Vagina (tissue), 2 donors: ENCODE data around the gene MGMT. TPM values are rescaled to one million over a fixed set of nuclear protein-coding genes. Genes with fewer than 3 reads are reported as not detected.

ENCODE experiments used
- DNase-seq, 2 donors: peaks; one replicate each; pipeline ENCODE4 v3.0.0-alpha.2; 2017; ENCODE audit errors: extremely low spot score in 2 of 2
- H3K27ac ChIP-seq: fragments of 200-600 bp; sonication (generic); one replicate; pipeline ENCODE4 v1.5.1; 2019
- H3K27me3 ChIP-seq: fragments of 200-600 bp; sonication (generic); one replicate; pipeline ENCODE4 v1.5.1; 2019
- H3K36me3 ChIP-seq, 2 donors: fragments of 200-600 bp; sonication (generic); one replicate each; pipeline ENCODE4 v1.5.1; 2017 to 2019
- H3K4me1 ChIP-seq: fragments of 200-600 bp; sonication (generic); one replicate; pipeline ENCODE4 v1.5.1; 2019
- H3K4me3 ChIP-seq, 2 donors: fragments of 200-600 bp; sonication (generic); 1 replicate in 1 of 2; 2 replicates in 1 of 2; pipeline ENCODE4 v1.5.1; 2016 to 2019
- H3K9me3 ChIP-seq: fragments of 200-600 bp; sonication (generic); one replicate; pipeline ENCODE4 v1.5.1; 2019
- POLR2A ChIP-seq, 2 donors: fragments of 450-650 bp; IDR thresholded peaks; one replicate each; pipeline ENCODE4 v1.6.1; 2017; ENCODE audit warnings: antibody characterized with exemption in 2 of 2, mild to moderate bottlenecking in 2 of 2, moderate library complexity in 2 of 2
- POLR2AphosphoS5 ChIP-seq, 2 donors: sonication (generic); formaldehyde crosslinking; IDR thresholded peaks; one replicate each; pipeline ENCODE4 v1.9.0; 2017; ENCODE audit warnings: antibody characterized with exemption in 2 of 2, mild to moderate bottlenecking in 2 of 2, low read depth in 1 of 2; ENCODE audit not compliant: insufficient read depth in 1 of 2
- intact Hi-C: fragments of 100-400 bp; cut with DNase I; formaldehyde crosslinking; loops from one replicate; pipeline ENCODE4 v1.15.1; 2023
- total RNA-seq: library from RNA; depleted of rRNA; stranded (reverse); fragments of >200 nt; gene quantifications from one replicate; pipeline ENCODE4 v1.2.3, GENCODE V29; 2016
- TF ChIP-seq, protein P1 (sequence below), 3 experiments: fragments of 450-650 bp in 2 of 3; fragments of 200-600 bp in 1 of 3; sonication (generic) in 1 of 3; IDR thresholded peaks; one replicate each; pipeline ENCODE4 v1.5.1; 2017 to 2019; ENCODE audit warnings: antibody characterized with exemption in 3 of 3, mild to moderate bottlenecking in 2 of 3, moderate library complexity in 2 of 3

MGMT gene
- total RNA-seq, 1 donor from 2014 or later = 16.0 TPM

DNA sequence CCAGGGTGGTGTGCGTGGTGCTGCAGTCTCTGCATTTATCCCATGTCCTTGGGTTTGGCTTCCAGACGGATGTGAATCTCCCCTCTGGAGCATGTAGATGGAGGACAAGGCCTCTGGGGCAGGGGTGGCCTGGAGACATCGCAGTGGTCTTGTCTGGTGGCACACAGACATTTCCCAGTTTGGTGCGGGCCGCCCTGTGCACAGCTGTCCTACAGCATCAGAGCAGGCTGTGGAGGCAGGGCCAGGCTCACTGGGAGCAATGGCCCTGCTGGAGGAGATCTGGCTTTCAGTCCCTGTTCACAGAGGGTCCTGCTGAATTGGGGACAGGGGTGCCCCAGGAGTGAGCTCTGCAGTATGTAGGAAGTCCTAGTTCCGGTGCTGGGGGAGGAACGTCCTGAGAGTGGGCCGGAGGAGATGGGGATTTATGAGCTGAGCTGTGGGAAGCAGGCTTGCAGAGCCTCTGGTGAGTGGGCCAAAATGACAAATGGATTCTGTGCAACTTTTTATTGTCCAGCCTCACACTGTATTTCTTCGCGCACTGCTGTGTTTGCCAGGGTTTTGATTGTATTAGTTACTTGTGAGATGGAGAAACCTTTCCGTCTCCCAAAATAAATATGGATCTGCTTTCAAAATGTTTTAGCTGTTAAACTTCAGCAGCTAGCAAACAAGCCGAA, 40.3 kb downstream of the MGMT start:
- Histone ChIP-seq H3K27ac (no peak overlapping the region), H3K36me3 (no peaks in the 10 kb centered on the region), H3K4me1 (peaks cover 2% of the 10 kb centered on the region), H3K27me3 (no peaks in the 10 kb centered on the region), H3K4me3 (no peak overlapping the region), H3K9me3 (no peaks in the 10 kb centered on the region)
- peak in 1 of 2 donors; percentile 69 for DNase-seq
- intact Hi-C loops = no loop called here
- TF ChIP-seq POLR2A (IDR thresholded peaks at IDR 0.05) (no peak), POLR2AphosphoS5 (IDR thresholded peaks at IDR 0.05; ENCODE audit: insufficient read depth in 1 of 2, low read depth in 1 of 2) (no peak)
- TF ChIP-seq, protein P1, sequence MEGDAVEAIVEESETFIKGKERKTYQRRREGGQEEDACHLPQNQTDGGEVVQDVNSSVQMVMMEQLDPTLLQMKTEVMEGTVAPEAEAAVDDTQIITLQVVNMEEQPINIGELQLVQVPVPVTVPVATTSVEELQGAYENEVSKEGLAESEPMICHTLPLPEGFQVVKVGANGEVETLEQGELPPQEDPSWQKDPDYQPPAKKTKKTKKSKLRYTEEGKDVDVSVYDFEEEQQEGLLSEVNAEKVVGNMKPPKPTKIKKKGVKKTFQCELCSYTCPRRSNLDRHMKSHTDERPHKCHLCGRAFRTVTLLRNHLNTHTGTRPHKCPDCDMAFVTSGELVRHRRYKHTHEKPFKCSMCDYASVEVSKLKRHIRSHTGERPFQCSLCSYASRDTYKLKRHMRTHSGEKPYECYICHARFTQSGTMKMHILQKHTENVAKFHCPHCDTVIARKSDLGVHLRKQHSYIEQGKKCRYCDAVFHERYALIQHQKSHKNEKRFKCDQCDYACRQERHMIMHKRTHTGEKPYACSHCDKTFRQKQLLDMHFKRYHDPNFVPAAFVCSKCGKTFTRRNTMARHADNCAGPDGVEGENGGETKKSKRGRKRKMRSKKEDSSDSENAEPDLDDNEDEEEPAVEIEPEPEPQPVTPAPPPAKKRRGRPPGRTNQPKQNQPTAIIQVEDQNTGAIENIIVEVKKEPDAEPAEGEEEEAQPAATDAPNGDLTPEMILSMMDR (IDR thresholded peaks at IDR 0.05) = no peak

DNA sequence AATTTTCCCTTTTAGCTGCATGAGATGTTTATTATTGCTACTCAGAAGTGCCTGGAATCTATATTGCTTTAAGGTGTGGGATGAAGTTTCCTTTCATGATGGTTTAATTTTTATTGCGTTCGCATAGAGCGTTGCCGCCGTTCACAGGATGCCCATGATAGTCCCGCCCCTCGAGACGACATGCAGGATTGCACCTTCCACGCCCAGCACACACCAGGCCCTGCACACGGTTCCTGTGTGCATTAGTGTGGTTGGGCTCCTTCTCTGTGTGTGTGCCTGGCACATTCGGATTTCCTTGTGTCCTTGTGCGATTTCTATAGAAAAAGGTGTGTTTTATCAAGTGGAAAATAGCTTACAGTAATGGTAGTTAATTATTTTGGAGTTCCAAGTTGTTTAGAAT, 42.1 kb downstream of the MGMT start:
- Histone ChIP-seq H3K9me3 (no peaks in the 10 kb centered on the region), H3K4me1 (no peaks in the 10 kb centered on the region), H3K36me3 (no peaks in the 10 kb centered on the region), H3K27me3 (no peaks in the 10 kb centered on the region), H3K4me3 (no peak overlapping the region), H3K27ac (no peak overlapping the region)
- TF ChIP-seq POLR2A (IDR thresholded peaks at IDR 0.05) (no peak), POLR2AphosphoS5 (IDR thresholded peaks at IDR 0.05; ENCODE audit: insufficient read depth in 1 of 2, low read depth in 1 of 2) (no peak)
- TF ChIP-seq, protein P1 (IDR thresholded peaks at IDR 0.05) = no peak
- peak in 1 of 2 donors; percentile 46 for DNase-seq
- intact Hi-C loops = no loop called here

DNA sequence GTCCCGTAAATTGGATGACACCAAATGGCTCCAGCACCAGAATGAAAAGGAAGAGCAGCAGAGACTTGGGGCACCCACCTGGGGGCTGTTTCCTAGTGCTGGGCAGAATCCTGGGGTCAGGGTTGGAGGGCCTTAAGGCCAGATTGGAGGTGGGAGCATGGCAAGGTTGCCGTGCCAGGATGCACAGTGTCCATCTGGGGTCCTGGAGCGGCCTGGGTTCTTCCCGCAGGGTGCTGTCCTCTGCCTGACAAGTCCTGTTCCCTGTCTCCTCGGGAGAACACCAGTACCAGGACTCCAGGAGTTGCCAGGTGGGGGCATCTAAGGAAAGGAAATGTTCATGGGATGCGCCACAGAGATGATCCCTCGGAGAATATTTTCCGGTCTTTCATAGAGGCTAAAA, 42.8 kb downstream of the MGMT start:
- no peaks in the 10 kb centered on the region for H3K27me3 ChIP-seq
- no peak overlapping the region for H3K4me3 ChIP-seq
- no peaks in the 10 kb centered on the region for H3K9me3 ChIP-seq
- H3K36me3 ChIP-seq = no peaks in the 10 kb centered on the region
- no peak for TF ChIP-seq POLR2AphosphoS5 (IDR thresholded peaks at IDR 0.05; ENCODE audit: insufficient read depth in 1 of 2, low read depth in 1 of 2)
- TF ChIP-seq, protein P1 (IDR thresholded peaks at IDR 0.05) = no peak
- peak in 1 of 2 donors; percentile 61 for DNase-seq
- no peaks in the 10 kb centered on the region for H3K4me1 ChIP-seq
- intact Hi-C loops = no loop called here
- no peak overlapping the region for H3K27ac ChIP-seq

DNA sequence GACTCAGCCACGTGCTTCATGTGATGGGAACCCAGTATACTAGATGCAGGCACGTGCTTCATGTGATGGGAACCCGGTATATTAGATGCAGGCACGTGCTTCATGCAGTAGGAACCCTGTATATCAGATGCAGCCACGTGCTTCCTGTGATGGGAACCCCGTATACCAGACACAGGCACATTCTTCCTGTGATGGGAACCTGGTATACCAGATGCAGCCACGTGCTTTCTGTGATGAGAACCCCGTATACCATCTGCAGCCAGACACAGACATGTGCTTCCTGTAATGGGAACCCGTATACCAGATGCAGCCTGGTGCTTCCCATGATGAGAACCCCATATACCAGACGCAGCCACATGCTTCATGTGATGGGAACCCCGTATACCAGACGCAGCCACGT, 44.0 kb downstream of the MGMT start:
- no peaks in the 10 kb centered on the region for H3K36me3 ChIP-seq
- no peaks in the 10 kb centered on the region for H3K4me1 ChIP-seq
- intact Hi-C loops = no loop called here
- no peak overlapping the region for H3K4me3 ChIP-seq
- no peak overlapping the region for H3K27ac ChIP-seq
- no peak for TF ChIP-seq POLR2A (IDR thresholded peaks at IDR 0.05)
- no peak for TF ChIP-seq POLR2AphosphoS5 (IDR thresholded peaks at IDR 0.05; ENCODE audit: insufficient read depth in 1 of 2, low read depth in 1 of 2)
- TF ChIP-seq, protein P1 (IDR thresholded peaks at IDR 0.05) = no peak
- H3K27me3 ChIP-seq = no peaks in the 10 kb centered on the region
- peak in 1 of 2 donors; percentile 12 for DNase-seq
- H3K9me3 ChIP-seq = no peaks in the 10 kb centered on the region

DNA sequence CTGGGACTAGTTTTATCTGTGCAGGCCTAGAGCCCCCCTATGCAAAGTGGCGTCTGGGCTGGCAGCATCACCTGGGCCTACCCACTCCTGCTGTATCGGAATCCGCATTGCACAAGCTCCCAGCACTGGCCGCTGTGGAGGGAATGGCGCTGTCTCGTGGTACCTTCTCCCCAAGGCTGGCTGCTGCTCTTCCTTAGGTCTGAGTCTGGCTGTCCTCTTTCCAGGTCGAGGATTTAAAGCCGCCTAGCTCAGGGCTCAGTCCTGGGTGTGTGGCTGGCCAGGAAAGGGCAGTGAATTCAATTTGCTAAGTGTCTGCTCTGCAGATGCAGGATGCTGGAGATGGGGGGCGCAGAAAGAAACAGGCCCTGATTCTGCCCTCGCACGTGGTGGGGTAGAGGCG, 44.7 kb downstream of the MGMT start:
- peak; percentile 32 to 61 for DNase-seq
- intact Hi-C loops = no loop called here
- TF ChIP-seq POLR2AphosphoS5 (IDR thresholded peaks at IDR 0.05; ENCODE audit: insufficient read depth in 1 of 2, low read depth in 1 of 2) (no peak), POLR2A (IDR thresholded peaks at IDR 0.05) (no peak)
- TF ChIP-seq, protein P1 (IDR thresholded peaks at IDR 0.05) = no peak

More for the DNA sequence above, 44.7 kb downstream of the MGMT start:
- Histone ChIP-seq H3K27ac (no peak overlapping the region), H3K4me3 (no peak overlapping the region), H3K4me1 (no peaks in the 10 kb centered on the region), H3K27me3 (no peaks in the 10 kb centered on the region), H3K36me3 (no peaks in the 10 kb centered on the region), H3K9me3 (no peaks in the 10 kb centered on the region)
